A549 (cell line): Measurements from ENCODE around the gene CDH16. TPM values are rescaled to one million over a fixed set of nuclear protein-coding genes. Genes with fewer than 3 reads are reported as not detected.

ENCODE experiments used
- ATAC-seq, 2 experiments: fragments of 200-7000 bp in 1 of 2; fragments of >200 bp in 1 of 2; cut with Nextera tagmentation in 1 of 2; cut with Tn5 transposase in 1 of 2; 3 replicates each; pipeline versions ENCODE4 v1.8.0 to v1.9.1; 2018 to 2020; ENCODE audit warnings: mild to moderate bottlenecking in 1 of 2, moderate library complexity in 1 of 2
- CTCF ChIA-PET: fragments of 300-600 bp; sonication (Branson Sonifier 250); formaldehyde crosslinking; extraction: SDS; loops from one replicate; lab custom pipeline; 2021; ENCODE audit warnings: antibody characterized with exemption, inconsistent platforms; lab: Yijun Ruan, JAX
- POLR2A ChIA-PET: fragments of 350-600 bp; formaldehyde crosslinking; extraction: SDS; loops from one replicate; lab custom pipeline; 2021; ENCODE audit warnings: antibody characterized with exemption, inconsistent platforms; lab: Yijun Ruan, JAX
- DNase-seq, 2 experiments: peaks; one replicate each; pipeline versions ENCODE4 v3.0.0 to v3.0.0-alpha.2; 2011 to 2016; ENCODE audit warnings: low read depth in 1 of 2, low spot score in 1 of 2
- FAIRE-seq: peaks from 2 replicates; lab custom pipeline; 2011; peaks lifted over from hg19 to GRCh38; lab: Jason Lieb, UNC
- H3K27ac ChIP-seq, 2 experiments: fragments of >200 bp; sonication (Bioruptor Twin); formaldehyde crosslinking; 3 replicates each; pipeline ENCODE4 v1.5.1; 2016 to 2017
- H3K4me1 ChIP-seq: fragments of >200 bp; sonication (Bioruptor Twin); formaldehyde crosslinking; 3 replicates; pipeline ENCODE4 v1.6.1; 2016
- H3K4me2 ChIP-seq: fragments of >200 bp; sonication (Bioruptor Twin); formaldehyde crosslinking; 3 replicates; pipeline ENCODE4 v1.6.1; 2016
- H3K4me3 ChIP-seq: fragments of >200 bp; sonication (Bioruptor Twin); formaldehyde crosslinking; 3 replicates; pipeline ENCODE4 v1.5.1; 2016
- H3K9me3 ChIP-seq: fragments of >200 bp; sonication (Bioruptor Twin); formaldehyde crosslinking; 3 replicates; pipeline ENCODE4 v1.6.1; 2016
- BHLHE40 ChIP-seq: IDR thresholded peaks from 2 replicates; pipeline ENCODE4 v1.6.1; 2012; ENCODE audit warnings: low read depth, low read length, inconsistent platforms
- CBX8 ChIP-seq: fragments of 200-600 bp; sonication (generic); IDR thresholded peaks from 2 replicates; pipeline ENCODE4 v1.6.1; 2016
- CEBPB ChIP-seq, 2 experiments: fragments of >200 bp in 1 of 2; sonication (Bioruptor Twin) in 1 of 2; formaldehyde crosslinking in 1 of 2; IDR thresholded peaks; 2 replicates each; pipeline ENCODE4 v1.6.1; 2012 to 2016
- CHD2 ChIP-seq: fragments of 150-350 bp; IDR thresholded peaks from 2 replicates; pipeline ENCODE4 v1.6.1; 2014; ENCODE audit warnings: low read length; ENCODE audit not compliant: partially characterized antibody
- CHD4 ChIP-seq: fragments of 200-600 bp; sonication (generic); IDR thresholded peaks from 2 replicates; pipeline ENCODE4 v1.6.1; 2016; ENCODE audit warnings: antibody characterized with exemption, mild to moderate bottlenecking, borderline replicate concordance
- EHMT2 ChIP-seq: fragments of 200-600 bp; sonication (generic); IDR thresholded peaks from 2 replicates; pipeline ENCODE4 v1.6.1; 2016; ENCODE audit warnings: antibody characterized with exemption, low read depth, mild to moderate bottlenecking, moderate library complexity
- EP300 ChIP-seq, 2 experiments: fragments of >200 bp; sonication (Bioruptor Twin); formaldehyde crosslinking; IDR thresholded peaks; 2 replicates in 1 of 2; 3 replicates in 1 of 2; pipeline ENCODE4 v1.6.1; 2016 to 2017
- ESRRA ChIP-seq: fragments of 150-350 bp; IDR thresholded peaks from 2 replicates; pipeline ENCODE4 v1.6.1; 2014; ENCODE audit warnings: mild to moderate bottlenecking, low read length, borderline replicate concordance
- FOSB ChIP-seq: fragments of 250-450 bp; sonication (Bioruptor Pico); IDR thresholded peaks from 2 replicates; pipeline ENCODE4 v1.5.0; 2020; ENCODE audit warnings: mild to moderate bottlenecking, moderate library complexity
- FOSL2 ChIP-seq, 2 experiments: fragments of 450-650 bp in 1 of 2; fragments of >200 bp in 1 of 2; sonication (Bioruptor Twin) in 1 of 2; formaldehyde crosslinking; IDR thresholded peaks; 2 replicates each; pipeline versions ENCODE4 v1.5.0 to v1.6.1; 2016 to 2020; ENCODE audit warnings: mild to moderate bottlenecking in 1 of 2, moderate library complexity in 1 of 2
- GATA3 ChIP-seq: IDR thresholded peaks from 2 replicates; pipeline ENCODE4 v1.6.1; 2012; ENCODE audit warnings: borderline replicate concordance
- JUN ChIP-seq, 2 experiments: fragments of >200 bp; sonication (Bioruptor Twin); formaldehyde crosslinking; IDR thresholded peaks; 2 replicates in 1 of 2; 3 replicates in 1 of 2; pipeline ENCODE4 v1.6.1; 2016 to 2017
- JUNB ChIP-seq: fragments of >200 bp; sonication (Bioruptor Twin); formaldehyde crosslinking; IDR thresholded peaks from 2 replicates; pipeline ENCODE4 v1.6.1; 2016
- KDM1A ChIP-seq: fragments of 200-600 bp; sonication (generic); IDR thresholded peaks from 2 replicates; pipeline ENCODE4 v1.6.1; 2016; ENCODE audit warnings: low read depth, mild to moderate bottlenecking
- RARB ChIP-seq: fragments of 250-450 bp; sonication (Bioruptor Pico); IDR thresholded peaks from 2 replicates; pipeline ENCODE4 v1.8.0; 2021; ENCODE audit warnings: mild to moderate bottlenecking, moderate library complexity
- RCOR1 ChIP-seq: fragments of 150-350 bp; IDR thresholded peaks from 2 replicates; pipeline ENCODE4 v1.6.1; 2014; ENCODE audit warnings: antibody characterized with exemption, low read length, low read depth
- ZC3H11A ChIP-seq: fragments of 450-650 bp; IDR thresholded peaks from 2 replicates; pipeline ENCODE4 v1.6.1; 2014; ENCODE audit warnings: antibody characterized with exemption, mild to moderate bottlenecking
- ZSCAN20 ChIP-seq: fragments of 250-450 bp; sonication (Bioruptor Pico); IDR thresholded peaks from 2 replicates; pipeline ENCODE4 v1.8.0; 2022; ENCODE audit warnings: mild to moderate bottlenecking, moderate library complexity
- whole genome bisulfite sequencing: methylation state at CpG from one replicate; pipeline ENCODE4 v1.1.6; 2017; ENCODE audit errors: missing lambda C conversion rate; 5-methylcytosine and 5-hydroxymethylcytosine counted together
- polyA plus RNA-seq, 4 experiments: library from polyadenylated mRNA; depleted of rRNA in 3 of 4; stranded (reverse); fragments of >200 nt; fragmentation: RNase III in 1 of 4; extraction: RNeasy Plus Mini Kit Qiagen cat#74134 plus additional on column Dnase treatment in 1 of 4; gene quantifications; 2 replicates in 3 of 4; 3 replicates in 1 of 4; pipeline ENCODE4 v1.2.3, GENCODE V29; 2011 to 2017
- TF ChIP-seq, protein P1 (sequence below): fragments of 200-600 bp; sonication (generic); IDR thresholded peaks from 2 replicates; pipeline ENCODE4 v1.6.1; 2016; ENCODE audit warnings: antibody characterized with exemption, mild to moderate bottlenecking, moderate library complexity

Gene CDH16
- polyA plus RNA-seq, 2 of the 4 experiments (the other 2 are of a cell fraction) = 0.18 to 0.25 TPM

DNA sequence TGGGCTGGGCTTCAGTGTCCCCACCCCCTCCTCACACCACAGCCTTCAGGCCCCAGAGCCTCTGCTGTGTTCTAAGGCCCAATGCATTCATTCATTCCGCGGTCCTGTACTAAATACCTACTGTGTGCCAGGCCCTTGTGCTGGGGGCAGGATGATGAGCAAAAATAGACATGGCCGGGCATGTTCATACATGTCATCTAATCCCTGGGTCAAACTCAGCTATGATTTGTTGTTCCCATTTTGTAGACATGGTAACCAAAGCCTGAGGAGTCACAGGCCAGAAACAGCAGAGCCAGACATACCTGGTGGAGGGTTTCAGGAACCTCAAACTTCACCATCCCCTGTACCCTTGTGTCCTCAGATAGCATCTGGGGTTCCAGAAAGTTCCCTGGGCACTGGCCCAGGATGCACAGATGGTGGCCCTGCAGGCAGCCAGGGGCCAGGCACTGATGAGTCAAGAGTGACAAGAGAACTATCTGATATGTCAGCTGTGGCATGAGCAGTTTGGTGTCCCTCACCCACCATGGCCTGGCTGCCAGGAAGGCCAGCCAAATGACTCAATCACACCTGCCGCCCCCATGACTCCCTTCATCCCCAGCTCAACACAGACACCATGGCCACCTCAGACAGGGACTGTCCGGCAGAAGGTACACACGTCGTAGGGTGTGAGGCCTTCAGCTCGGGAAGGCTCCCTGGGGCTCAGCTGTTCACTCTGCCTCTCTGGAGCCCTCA is 9.4 kb upstream of the CDH16 start:
- TF ChIP-seq RCOR1 = no peak
- Histone ChIP-seq H3K9me3 (no peaks in the 10 kb centered on the region), H3K27ac (peak overlapping the region; percentile 55 to 79; a peak in 5 of 6 replicates), H3K4me2 (peak overlapping the region; percentile 0; the same call in 1 of the 3 replicates), H3K4me3 (no peak overlapping the region), H3K4me1 (peaks cover 35% of the 10 kb centered on the region)
- ATAC-seq (no peak; a peak in 1 of 6 replicates), FAIRE-seq (no peak), DNase-seq (no peak)
- whole genome bisulfite sequencing = 91% methylated on average over 8 of the region's 8 CpGs
- ChIA-PET CTCF (interaction anchor here (0.6 to 29.9 kb wide), 8 partner anchors 18 to 226 kb away, joined by 3 to 837 read pairs (median 4); partner anchors contain the start of genes CDH16, CES3, NAE1 and PDP2), POLR2A (interaction anchor here (1.1 to 1.2 kb wide), 2 partner anchors 33 to 48 kb away, joined by 3 to 5 read pairs; partner anchors contain the start of gene PDP2)

DNA sequence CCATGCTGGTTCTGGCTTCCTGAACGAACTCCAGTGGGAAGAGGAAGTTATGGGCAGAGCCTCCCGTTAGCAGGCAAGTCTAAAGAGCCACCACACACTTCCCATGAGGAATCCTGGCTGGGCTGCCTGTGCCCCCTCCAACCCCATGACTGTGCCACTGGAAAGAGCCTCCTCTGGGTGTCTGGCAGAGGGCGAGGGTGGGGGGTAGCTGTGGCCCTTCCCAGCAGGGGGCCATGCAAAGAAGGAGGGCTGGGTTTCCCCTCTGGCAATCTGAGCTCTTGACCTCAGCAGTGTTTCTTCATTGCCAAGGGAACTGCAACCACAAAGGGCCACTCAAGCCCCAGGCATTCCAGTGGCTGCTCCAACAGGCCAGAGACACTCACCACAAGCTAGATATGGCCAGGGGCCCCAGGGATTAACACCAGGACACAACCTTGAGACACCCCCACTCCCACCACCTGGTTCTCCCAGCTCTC is 8.3 kb upstream of the CDH16 start:
- WGBS = 64% methylated on average over 2 of the region's 3 CpGs
- Histone ChIP-seq H3K9me3 (no peaks in the 10 kb centered on the region), H3K27ac (peak overlapping the region; percentile 55 to 79; a peak in 4 of 6 replicates), H3K4me1 (peaks cover 24% of the 10 kb centered on the region), H3K4me2 (peak overlapping the region; percentile 25; the same call in 1 of the 3 replicates), H3K4me3 (no peak overlapping the region)
- no peak for TF ChIP-seq EP300 (IDR thresholded peaks at IDR 0.05)
- TF ChIP-seq FOSL2 (IDR thresholded peaks at IDR 0.05) = no peak
- TF ChIP-seq FOSL2 (CRISPR knock-in tag; IDR thresholded peaks at IDR 0.05) = peak; percentile 21; the same call in 1 of the 2 replicates
- DNase-seq (peak; percentile 52 to 79), ATAC-seq (peak; percentile 46 to 66), FAIRE-seq (no peak)
- POLR2A ChIA-PET = interaction anchor here (1.0 to 1.1 kb wide), 2 partner anchors 28 to 47 kb away, joined by 3 read pairs; partner anchors contain the start of gene PDP2
- CTCF ChIA-PET = interaction anchor here (0.7 to 29.9 kb wide), 7 partner anchors 20 to 96 kb away, joined by 3 to 837 read pairs (median 5); partner anchors contain the start of genes CDH16, NAE1 and PDP2

DNA sequence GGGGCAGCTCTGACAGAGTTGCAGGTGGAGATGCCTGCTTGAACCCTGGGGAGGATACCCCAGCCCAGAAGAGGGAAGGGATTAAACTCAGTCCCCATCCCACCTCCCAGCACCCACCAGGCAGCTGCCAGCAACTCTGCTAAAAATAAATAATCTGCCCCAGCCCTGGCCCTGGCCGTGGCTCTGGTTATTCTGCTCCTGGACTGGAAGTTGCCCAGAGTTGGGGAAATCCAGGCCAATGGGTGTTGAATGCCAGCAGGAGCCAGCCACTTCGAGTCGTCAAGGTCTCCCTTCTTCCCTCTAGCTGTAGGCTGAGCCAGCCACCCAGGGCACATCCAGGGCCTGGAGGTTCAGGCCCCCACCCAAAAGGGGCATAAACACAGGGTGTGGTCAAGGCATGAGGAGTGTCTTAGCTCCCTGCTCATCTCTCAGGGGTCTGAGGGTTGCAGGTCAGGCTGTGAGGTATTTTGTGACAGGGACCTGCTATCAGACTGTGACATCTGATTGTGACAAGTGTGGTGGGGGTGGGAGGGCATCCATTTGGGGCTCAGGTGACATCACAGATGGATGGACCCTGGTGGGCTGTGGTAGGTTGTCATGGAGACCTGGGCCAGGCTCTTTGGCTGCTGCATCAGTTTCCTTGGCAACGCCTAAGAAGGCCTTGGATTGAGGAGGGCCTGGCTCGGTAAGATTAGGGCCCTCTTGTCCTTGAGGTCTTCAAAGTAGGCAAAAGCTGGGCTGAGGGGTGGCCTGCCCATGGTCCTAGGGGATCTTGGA is 7.7 kb upstream of the CDH16 start:
- no peak for FAIRE-seq
- peaks cover 23% of the 10 kb centered on the region for H3K4me1 ChIP-seq
- peak overlapping the region in 1 of 2 experiments; percentile 79; a peak in 4 of 6 replicates for H3K27ac ChIP-seq
- H3K9me3 ChIP-seq = no peaks in the 10 kb centered on the region
- no peak overlapping the region for H3K4me3 ChIP-seq
- DNase-seq = no peak
- 58% methylated on average over 5 of the region's 5 CpGs for WGBS
- CTCF ChIA-PET = interaction anchor here (0.7 to 29.9 kb wide), 8 partner anchors 8 to 78 kb away, joined by 3 to 837 read pairs (median 3); partner anchors contain the start of genes CDH16, CIAO2B and PDP2
- H3K4me2 ChIP-seq = no peak overlapping the region
- POLR2A ChIA-PET = interaction anchor here (0.7 to 1.1 kb wide), 3 partner anchors 28 to 297 kb away, joined by 3 to 4 read pairs (median 3); partner anchors contain the start of gene PDP2
- peak in 1 of 2 experiments; percentile 2; a peak in 2 of 6 replicates for ATAC-seq
- TF ChIP-seq RARB (no peak), EHMT2 (no peak), GATA3 (no peak), JUN (IDR thresholded peaks at IDR 0.05) (no peak), FOSB (CRISPR knock-in tag) (no peak), ZC3H11A (no peak), CEBPB (IDR thresholded peaks at IDR 0.05) (no peak), ESRRA (no peak), CHD2 (no peak), ZSCAN20 (CRISPR knock-in tag) (no peak), KDM1A (no peak), CBX8 (no peak), BHLHE40 (no peak), CHD4 (no peak), RCOR1 (no peak), JUNB (no peak)
- TF ChIP-seq, protein P1, sequence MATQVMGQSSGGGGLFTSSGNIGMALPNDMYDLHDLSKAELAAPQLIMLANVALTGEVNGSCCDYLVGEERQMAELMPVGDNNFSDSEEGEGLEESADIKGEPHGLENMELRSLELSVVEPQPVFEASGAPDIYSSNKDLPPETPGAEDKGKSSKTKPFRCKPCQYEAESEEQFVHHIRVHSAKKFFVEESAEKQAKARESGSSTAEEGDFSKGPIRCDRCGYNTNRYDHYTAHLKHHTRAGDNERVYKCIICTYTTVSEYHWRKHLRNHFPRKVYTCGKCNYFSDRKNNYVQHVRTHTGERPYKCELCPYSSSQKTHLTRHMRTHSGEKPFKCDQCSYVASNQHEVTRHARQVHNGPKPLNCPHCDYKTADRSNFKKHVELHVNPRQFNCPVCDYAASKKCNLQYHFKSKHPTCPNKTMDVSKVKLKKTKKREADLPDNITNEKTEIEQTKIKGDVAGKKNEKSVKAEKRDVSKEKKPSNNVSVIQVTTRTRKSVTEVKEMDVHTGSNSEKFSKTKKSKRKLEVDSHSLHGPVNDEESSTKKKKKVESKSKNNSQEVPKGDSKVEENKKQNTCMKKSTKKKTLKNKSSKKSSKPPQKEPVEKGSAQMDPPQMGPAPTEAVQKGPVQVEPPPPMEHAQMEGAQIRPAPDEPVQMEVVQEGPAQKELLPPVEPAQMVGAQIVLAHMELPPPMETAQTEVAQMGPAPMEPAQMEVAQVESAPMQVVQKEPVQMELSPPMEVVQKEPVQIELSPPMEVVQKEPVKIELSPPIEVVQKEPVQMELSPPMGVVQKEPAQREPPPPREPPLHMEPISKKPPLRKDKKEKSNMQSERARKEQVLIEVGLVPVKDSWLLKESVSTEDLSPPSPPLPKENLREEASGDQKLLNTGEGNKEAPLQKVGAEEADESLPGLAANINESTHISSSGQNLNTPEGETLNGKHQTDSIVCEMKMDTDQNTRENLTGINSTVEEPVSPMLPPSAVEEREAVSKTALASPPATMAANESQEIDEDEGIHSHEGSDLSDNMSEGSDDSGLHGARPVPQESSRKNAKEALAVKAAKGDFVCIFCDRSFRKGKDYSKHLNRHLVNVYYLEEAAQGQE = no peak
